Measurements from ENCODE around the gene PDE6D. TPM values are rescaled to one million over a fixed set of nuclear protein-coding genes. Genes with fewer than 3 reads are reported as not detected.

PDE6D gene
- total RNA-seq, 4 donors from 2014 or later = 11.7 to 22.6 (median 17.6) TPM

GRCh38 chr2:231745303-231746038 lies 35.6 kb downstream of the PDE6D start:
- DNase-seq (no peak), ATAC-seq (no peak)
- intact Hi-C loops (cut with DNase I; ENCODE audit: low total_unique reads) = no loop called here
- H3K4me1 ChIP-seq = no peaks in the 10 kb centered on the region
- H3K36me3 ChIP-seq = no peaks in the 10 kb centered on the region
- in situ Hi-C loops (cut with MboI; ENCODE audit: low sequenced_read_pairs in 4 of 4) = no loop called here
- H3K27ac ChIP-seq = no peak overlapping the region
- no peak overlapping the region for H3K4me3 ChIP-seq
- no peaks in the 10 kb centered on the region for H3K9me3 ChIP-seq
- no peaks in the 10 kb centered on the region for H3K27me3 ChIP-seq
- TF ChIP-seq POLR2A (IDR thresholded peaks at IDR 0.05) = no peak
- TF ChIP-seq, protein P1, sequence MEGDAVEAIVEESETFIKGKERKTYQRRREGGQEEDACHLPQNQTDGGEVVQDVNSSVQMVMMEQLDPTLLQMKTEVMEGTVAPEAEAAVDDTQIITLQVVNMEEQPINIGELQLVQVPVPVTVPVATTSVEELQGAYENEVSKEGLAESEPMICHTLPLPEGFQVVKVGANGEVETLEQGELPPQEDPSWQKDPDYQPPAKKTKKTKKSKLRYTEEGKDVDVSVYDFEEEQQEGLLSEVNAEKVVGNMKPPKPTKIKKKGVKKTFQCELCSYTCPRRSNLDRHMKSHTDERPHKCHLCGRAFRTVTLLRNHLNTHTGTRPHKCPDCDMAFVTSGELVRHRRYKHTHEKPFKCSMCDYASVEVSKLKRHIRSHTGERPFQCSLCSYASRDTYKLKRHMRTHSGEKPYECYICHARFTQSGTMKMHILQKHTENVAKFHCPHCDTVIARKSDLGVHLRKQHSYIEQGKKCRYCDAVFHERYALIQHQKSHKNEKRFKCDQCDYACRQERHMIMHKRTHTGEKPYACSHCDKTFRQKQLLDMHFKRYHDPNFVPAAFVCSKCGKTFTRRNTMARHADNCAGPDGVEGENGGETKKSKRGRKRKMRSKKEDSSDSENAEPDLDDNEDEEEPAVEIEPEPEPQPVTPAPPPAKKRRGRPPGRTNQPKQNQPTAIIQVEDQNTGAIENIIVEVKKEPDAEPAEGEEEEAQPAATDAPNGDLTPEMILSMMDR (IDR thresholded peaks at IDR 0.05 in 4 of 5, conservative IDR thresholded peaks at IDR 0.05 in 1 of 5) = no peak

- TF ChIP-seq POLR2A (IDR thresholded peaks at IDR 0.05) = no peak
- TF ChIP-seq, protein P1 (IDR thresholded peaks at IDR 0.05 in 4 of 5, conservative IDR thresholded peaks at IDR 0.05 in 1 of 5) = no peak
- in situ Hi-C loops (cut with MboI; ENCODE audit: low sequenced_read_pairs in 4 of 4) (no loop called here), intact Hi-C loops (cut with DNase I; ENCODE audit: low total_unique reads) (no loop called here)
- no peaks in the 10 kb centered on the region for H3K4me1 ChIP-seq
- H3K27ac ChIP-seq = no peak overlapping the region
- no peak overlapping the region for H3K4me3 ChIP-seq
- no peaks in the 10 kb centered on the region for H3K9me3 ChIP-seq
- no peaks in the 10 kb centered on the region for H3K27me3 ChIP-seq
- DNase-seq (no peak), ATAC-seq (no peak)
- no peaks in the 10 kb centered on the region for H3K36me3 ChIP-seq
Measured at GRCh38 chr2:231743376-231744116, 37.5 kb downstream of the PDE6D start.

GRCh38 chr2:231737761-231738160 lies 43.3 kb downstream of the PDE6D start:
- intact Hi-C loops (cut with DNase I; ENCODE audit: low total_unique reads) = no loop called here
- Histone ChIP-seq H3K4me3 (no peak overlapping the region), H3K27me3 (no peaks in the 10 kb centered on the region), H3K27ac (no peak overlapping the region), H3K9me3 (no peaks in the 10 kb centered on the region), H3K4me1 (no peaks in the 10 kb centered on the region), H3K36me3 (peaks cover 0 to 34% of the 10 kb centered on the region in 2 donors)
- no peak for ATAC-seq
- in situ Hi-C loops (cut with MboI; ENCODE audit: low sequenced_read_pairs in 4 of 4) = no loop called here
- TF ChIP-seq, protein P1 (IDR thresholded peaks at IDR 0.05 in 4 of 5, conservative IDR thresholded peaks at IDR 0.05 in 1 of 5) = no peak
- TF ChIP-seq POLR2A (IDR thresholded peaks at IDR 0.05) = no peak
- DNase-seq = no peak

DNA sequence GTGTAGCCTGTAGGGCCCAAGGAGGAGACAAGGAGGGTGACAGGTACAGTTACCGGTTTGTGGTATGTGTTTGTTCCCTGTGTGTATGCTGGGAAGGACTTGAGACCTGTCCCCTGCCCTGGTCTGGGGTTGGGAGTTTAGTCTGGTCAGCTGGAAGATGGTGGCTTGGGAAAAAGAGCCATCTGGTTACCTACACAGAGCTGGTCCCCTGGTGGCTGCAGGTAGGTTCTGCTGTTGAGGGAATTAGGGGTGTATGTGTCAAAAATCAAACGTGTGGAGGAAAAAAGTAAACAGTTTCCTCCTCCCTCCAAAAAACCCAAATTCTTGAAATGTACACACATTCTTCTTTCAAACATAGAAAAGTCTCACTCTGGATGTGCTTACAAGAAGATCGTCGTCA lies 48.5 kb downstream of the PDE6D start:
- Histone ChIP-seq H3K36me3 (peaks cover 0 to 33% of the 10 kb centered on the region in 2 donors), H3K27me3 (no peaks in the 10 kb centered on the region), H3K4me3 (no peak overlapping the region), H3K9me3 (no peaks in the 10 kb centered on the region), H3K27ac (no peak overlapping the region), H3K4me1 (no peaks in the 10 kb centered on the region)
- ATAC-seq (no peak), DNase-seq (no peak)
- intact Hi-C loops (cut with DNase I; ENCODE audit: low total_unique reads) = no loop called here
- no peak for TF ChIP-seq POLR2A (IDR thresholded peaks at IDR 0.05)
- TF ChIP-seq, protein P1 (IDR thresholded peaks at IDR 0.05 in 4 of 5, conservative IDR thresholded peaks at IDR 0.05 in 1 of 5) = no peak
- in situ Hi-C loops (cut with MboI; ENCODE audit: low sequenced_read_pairs in 4 of 4) = no loop called here

Measured in gastrocnemius medialis (tissue), 4 donors.